Stimulated activated CD8-positive, alpha-beta memory T cell treated with anti-CD3 and anti-CD28 coated beads, Interleukin-7, amount 100 ng/mL, for 48 hours (primary cell): ENCODE data around the gene TLCD5.

Source experiments
- DNase-seq, 2 donors: peaks; one replicate each; pipeline ENCODE4 v3.0.0-alpha.2; 2020; ENCODE audit warnings: low read depth in 1 of 2; ENCODE audit errors: extremely low read depth in 1 of 2

Gene TLCD5

GRCh38 chr11:120324932-120325810 lies at the start of gene TLCD5:
Gene TLCD5 (plus strand): TSS chr11:120325299. CDS start chr11:120327442, 2,143 bp downstream.
- DNase-seq: no peak

DNA sequence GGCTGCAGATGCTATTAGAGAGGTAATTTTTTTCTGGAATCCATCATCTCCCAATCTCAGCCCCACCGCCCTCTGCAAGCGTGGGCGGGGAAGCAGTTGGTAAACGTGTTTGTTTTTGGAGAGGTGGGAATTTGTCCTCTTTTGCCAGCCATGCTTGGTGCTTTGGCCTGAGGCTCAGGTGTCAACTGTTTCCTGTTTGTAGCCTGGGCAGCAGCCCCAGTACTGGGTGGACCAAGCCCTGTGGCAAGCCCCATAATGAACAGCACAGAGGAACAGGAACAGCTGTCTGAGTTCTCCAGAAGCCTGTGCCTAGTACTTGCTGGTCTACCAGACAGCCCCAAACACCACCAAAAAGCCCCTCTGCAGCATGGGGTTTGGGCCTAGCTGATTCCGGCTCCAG lies 45.6 kb upstream of the TLCD5 start:
- DNase-seq: no peak

- DNase-seq: no peak
Observed at GRCh38 chr11:120280600-120281051, 44.5 kb upstream of the TLCD5 start.

DNA sequence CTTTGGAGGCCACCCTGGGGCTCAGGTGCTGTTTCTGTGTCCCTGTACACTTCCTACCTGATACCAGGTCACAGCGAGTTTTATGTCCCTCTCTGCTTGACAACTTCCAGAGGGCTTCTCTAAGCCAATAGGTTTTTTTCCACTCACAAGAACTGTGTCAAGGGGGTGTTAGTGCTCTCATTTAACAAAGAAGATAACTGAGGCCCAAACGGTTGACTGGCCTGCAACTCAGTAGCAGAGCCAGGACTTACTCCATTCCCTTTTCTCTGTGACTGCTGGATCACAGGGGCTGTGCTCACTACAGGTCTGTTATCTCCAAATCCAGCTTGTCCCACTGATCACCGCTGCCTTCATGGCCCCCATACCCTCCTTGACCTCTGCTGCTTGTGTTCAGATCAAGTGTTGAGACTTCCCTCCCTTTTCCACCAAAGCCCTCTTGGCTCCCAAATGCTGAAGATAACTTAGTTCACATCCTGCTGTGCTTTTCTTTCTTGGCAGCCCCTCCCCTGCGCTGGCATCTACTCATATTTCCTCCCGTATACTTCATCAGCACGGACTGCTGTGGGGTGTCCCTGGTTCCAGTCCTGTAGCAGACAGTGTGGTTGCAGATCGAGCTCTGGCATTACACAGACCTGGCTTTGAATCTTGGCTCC lies 43.8 kb upstream of the TLCD5 start:
- DNase-seq: no peak

DNA sequence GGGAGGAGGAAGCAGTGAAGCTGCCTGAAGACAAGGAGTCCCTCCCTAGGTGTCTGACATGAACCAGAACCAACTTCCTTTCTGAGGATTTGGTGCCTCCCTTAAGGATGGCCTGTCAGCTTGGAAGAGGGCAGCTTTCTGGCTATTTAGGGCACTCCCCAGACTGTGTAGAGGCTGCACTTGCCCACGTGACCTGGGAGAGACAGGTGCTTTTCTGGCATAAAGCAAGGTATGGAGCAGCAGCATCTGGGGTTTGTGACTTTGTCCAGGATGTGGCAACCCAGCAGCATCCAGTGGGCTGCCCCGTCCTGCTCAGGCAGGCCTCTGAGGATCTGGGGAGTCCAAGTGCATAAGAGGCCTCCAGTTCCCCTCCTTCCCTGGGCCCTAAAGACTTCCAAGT lies 42.0 kb upstream of the TLCD5 start:
- DNase-seq: no peak

DNA sequence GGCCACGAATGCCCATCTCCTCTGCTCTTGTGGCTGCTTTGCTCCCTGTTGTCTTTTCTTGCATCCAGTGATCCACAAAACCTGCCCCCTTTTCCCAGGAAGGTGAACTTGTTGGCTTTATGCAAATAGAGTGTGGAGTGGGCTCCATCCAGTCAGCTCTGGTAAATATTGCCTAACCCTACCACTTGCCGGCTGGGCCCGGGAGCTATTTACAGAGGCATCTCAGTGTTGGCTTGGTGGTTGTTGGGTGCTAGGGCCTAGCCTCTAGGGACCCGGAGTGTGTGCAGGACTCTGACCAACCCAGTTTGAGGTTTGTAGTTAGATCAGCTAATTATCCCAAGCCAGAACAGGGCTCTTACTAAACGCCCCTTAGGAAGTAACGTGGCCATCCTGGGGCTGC lies 40.8 kb upstream of the TLCD5 start:
- DNase-seq: no peak

DNA sequence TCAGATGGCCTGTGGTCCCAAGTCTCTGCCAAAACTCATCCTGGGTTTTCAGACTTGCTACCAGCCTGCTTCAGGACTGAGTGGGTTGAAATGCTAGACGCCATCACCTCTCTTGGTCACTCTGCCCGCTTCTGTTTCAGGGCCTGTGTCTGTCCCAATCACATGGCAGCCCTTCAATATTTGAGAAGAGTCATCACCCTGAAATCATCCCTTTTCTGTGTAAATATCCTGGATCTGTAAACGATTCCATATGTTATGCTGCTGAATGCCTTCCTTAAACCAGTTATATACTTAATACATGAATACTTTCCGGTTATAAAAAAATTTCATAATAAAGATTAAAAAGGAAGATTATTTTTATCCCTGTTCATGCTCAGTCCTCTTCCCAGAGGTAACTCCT lies 39.8 kb upstream of the TLCD5 start:
- no peak for DNase-seq

DNA sequence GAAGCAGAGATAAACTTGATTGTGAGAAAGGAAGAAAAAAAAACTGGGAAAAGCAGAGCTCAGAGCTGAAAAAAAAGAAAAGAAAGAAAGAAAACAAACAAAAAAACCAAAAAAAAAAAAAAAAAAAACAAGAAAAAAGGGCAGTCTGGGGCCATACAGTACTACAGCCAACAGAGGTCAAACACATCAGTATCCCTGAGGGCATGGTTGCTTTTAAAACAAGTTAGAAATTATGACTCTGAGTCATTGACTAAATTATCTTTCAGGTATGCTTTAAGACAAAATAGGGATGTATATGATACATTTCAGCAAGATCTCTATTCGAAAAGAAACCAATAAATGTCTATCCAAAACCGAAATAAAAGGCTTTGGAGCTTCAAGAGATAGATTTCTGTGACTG lies 37.1 kb upstream of the TLCD5 start:
- no peak for DNase-seq

GRCh38 chr11:120289426-120289825 lies 35.7 kb upstream of the TLCD5 start:
- no peak for DNase-seq

DNA sequence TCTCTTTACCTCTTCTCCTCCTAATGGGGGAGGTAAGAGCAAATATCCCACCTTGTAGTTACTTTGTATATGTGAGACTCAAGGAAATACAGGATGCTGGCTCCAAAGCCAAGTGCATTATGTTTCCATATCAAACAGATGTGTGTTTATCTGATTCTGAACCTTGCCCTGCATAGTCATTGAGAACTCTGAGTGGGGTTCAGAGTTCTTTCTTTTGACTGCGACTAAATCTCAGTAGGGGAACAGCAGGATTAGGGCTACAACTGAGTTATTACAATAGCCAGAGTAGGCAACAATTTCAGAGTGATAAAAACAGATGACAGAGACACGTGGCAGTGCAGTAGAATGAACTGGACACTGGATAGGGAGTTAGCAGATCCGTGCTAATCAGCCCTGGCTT lies 34.1 kb upstream of the TLCD5 start:
- DNase-seq: no peak

DNA sequence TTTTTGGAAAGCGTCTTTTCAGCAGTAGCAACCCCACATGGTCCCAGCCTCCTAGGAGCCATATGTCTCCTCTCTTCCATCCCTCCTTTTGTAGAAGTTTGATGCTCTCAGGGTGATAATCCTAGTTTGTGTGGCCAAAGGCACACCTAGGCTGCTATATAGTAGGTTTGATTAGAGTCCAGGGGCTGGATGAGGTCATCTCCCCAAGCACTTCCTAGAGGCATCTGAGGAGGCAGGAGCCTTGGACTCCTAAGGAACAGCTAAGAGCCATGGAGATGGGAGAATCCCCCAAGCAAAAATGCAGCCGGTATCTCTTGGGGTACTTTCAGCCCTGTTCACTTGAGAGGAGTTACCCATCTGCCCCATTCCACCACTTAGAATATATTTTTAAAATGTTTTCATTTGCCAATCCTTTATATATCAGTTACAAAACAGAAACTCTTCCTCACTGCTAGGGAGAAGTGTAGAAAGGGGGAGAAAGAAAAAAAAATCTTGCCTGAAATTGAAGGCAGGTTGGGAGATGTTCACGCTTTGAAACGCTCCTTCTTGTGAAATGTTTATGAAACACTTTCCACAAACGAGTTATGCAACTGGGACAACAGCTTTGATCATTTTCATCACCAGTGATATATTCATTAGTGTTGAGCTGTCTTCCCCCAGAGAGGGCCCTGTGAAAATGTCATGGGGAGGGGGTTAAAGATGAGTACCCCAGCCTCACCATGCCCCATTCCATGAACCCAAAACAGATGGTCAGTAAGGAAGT lies 31.9 kb upstream of the TLCD5 start:
- DNase-seq: no peak

DNA sequence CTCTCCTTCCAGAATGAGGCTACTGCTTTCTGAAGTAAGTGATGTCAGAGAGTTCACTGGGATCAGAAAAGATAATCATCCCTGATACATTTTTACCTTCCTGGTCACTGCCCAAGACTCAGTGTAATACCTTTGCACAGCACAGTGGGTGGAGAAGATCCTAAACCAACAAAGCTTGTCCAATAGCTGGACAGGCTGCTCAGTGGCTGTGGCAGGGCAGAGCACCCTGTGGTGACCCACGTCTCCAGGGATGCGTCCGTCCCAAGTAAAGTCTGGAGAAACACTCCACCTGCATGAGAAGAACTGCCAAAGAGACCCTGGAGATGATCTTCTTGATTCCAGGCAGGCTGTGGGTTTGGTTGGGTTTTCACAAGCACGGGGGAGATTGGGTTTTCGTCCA lies 31.0 kb upstream of the TLCD5 start:
- DNase-seq: no peak

- no peak for DNase-seq
Observed at GRCh38 chr11:120295099-120295498, 30.0 kb upstream of the TLCD5 start.

- DNase-seq: no peak
Observed at GRCh38 chr11:120296554-120296953, 28.5 kb upstream of the TLCD5 start.

DNA sequence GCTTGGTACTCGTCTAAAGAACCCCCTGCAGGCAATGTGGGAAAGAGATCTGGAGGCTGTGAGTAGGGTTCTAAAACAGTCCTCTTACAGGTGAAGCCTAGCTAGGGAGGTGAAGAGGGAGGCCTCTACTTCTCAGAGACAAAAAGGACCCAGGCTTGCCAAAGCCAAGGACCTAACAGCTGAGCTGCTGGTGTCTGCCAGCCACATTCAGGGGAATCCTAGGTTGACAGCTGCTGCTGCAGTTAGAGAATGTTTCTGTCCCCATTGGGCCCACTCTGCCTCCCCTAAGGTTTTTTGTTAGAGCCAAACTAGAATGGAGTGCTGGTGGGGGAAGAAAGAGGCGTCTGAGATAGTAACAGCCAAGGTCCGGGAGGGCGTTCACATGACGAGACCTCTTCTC lies 26.6 kb upstream of the TLCD5 start:
- no peak for DNase-seq

- no peak for DNase-seq
Observed at GRCh38 chr11:120302001-120302805, 22.9 kb upstream of the TLCD5 start.

DNA sequence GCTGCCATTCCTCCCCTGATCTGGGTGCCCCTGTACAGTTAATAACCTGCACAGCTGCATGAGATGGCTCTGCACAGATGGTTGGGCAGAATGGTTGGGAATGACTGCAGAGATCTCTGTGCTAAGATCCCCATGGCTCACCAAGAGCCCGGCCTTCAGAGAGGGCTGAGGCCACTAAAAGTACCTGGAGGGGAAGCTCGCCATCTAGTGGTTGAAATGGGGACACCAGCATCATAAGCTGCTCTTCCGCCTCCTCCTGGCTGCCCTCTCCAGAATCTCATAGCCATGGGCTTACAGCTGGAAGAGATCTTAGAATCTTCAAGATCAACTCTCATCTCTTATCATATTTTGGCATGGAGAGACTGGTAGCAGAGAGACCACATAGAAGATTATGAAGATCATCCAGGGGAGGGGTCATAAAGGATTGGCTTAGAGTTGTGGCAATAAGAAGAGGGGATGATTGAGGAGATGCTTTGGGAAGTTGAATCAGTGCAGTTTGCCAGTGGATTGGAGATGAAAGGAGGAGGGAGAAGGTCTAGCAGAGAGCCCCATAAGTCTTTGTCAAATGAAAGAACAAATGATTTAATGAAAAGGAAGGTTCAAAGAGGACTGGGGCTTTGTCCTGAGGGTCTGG lies 22.0 kb upstream of the TLCD5 start:
- DNase-seq: no peak

GRCh38 chr11:120304526-120304925 lies 20.6 kb upstream of the TLCD5 start:
- DNase-seq: no peak

- no peak for DNase-seq
Observed at GRCh38 chr11:120305286-120305685, 19.8 kb upstream of the TLCD5 start.

GRCh38 chr11:120306519-120307242 lies 18.4 kb upstream of the TLCD5 start:
- no peak for DNase-seq
